T-helper 2 cell treated with Interferon-gamma antibody and Interleukin-4, amounts not matched to agents 5 μg/mL and 100 μg/mL, for 36 hours (primary cell): ENCODE data around the gene SLC25A42.

Source experiments
- DNase-seq: peaks from one replicate; pipeline ENCODE4 v3.0.0; 2021; ENCODE audit warnings: low spot score
- H3K27ac Mint-ChIP-seq: one replicate; pipeline ENCODE4 v1.8.0; 2021; ENCODE audit warnings: mild to moderate bottlenecking, mixed read lengths
- H3K27me3 Mint-ChIP-seq: one replicate; pipeline ENCODE4 v1.8.0; 2021; ENCODE audit warnings: low read depth, mixed read lengths
- H3K36me3 Mint-ChIP-seq: one replicate; pipeline ENCODE4 v1.8.0; 2021; ENCODE audit warnings: low read depth, mixed read lengths
- H3K4me1 Mint-ChIP-seq: one replicate; pipeline ENCODE4 v1.8.0; 2021; ENCODE audit warnings: low read depth, mixed read lengths
- H3K4me3 Mint-ChIP-seq: one replicate; pipeline ENCODE4 v1.8.0; 2022; ENCODE audit warnings: mild to moderate bottlenecking, moderate library complexity, mixed read lengths
- H3K9me3 Mint-ChIP-seq: one replicate; pipeline ENCODE4 v1.8.0; 2021; ENCODE audit warnings: mixed read lengths

SLC25A42 gene

GRCh38 chr19:19071897-19072296 is 8.1 kb downstream of the SLC25A42 start:
- no peak for DNase-seq
- Mint-ChIP-seq H3K27ac (no peak overlapping the region), H3K4me1 (peaks cover 14% of the 10 kb centered on the region), H3K4me3 (no peak overlapping the region), H3K9me3 (no peaks in the 10 kb centered on the region), H3K36me3 (peaks cover 7% of the 10 kb centered on the region), H3K27me3 (no peaks in the 10 kb centered on the region)

- DNase-seq: no peak
- Mint-ChIP-seq H3K27ac (no peak overlapping the region), H3K4me3 (no peak overlapping the region), H3K36me3 (peaks cover 3% of the 10 kb centered on the region), H3K9me3 (no peaks in the 10 kb centered on the region), H3K4me1 (peaks cover 2% of the 10 kb centered on the region), H3K27me3 (no peaks in the 10 kb centered on the region)
These were observed 10.5 kb downstream of the SLC25A42 start for GRCh38 chr19:19074196-19074882.

- Mint-ChIP-seq H3K4me1 (no peaks in the 10 kb centered on the region), H3K27me3 (no peaks in the 10 kb centered on the region), H3K9me3 (no peaks in the 10 kb centered on the region), H3K4me3 (no peak overlapping the region), H3K36me3 (peaks cover 2% of the 10 kb centered on the region), H3K27ac (no peak overlapping the region)
- DNase-seq: no peak
These were observed 11.3 kb downstream of the SLC25A42 start for GRCh38 chr19:19075126-19075525.

GRCh38 chr19:19076476-19076875 is 12.7 kb downstream of the SLC25A42 start:
- Mint-ChIP-seq H3K27me3 (no peaks in the 10 kb centered on the region), H3K4me1 (no peaks in the 10 kb centered on the region), H3K27ac (no peak overlapping the region), H3K4me3 (no peak overlapping the region), H3K9me3 (no peaks in the 10 kb centered on the region), H3K36me3 (peaks cover 2% of the 10 kb centered on the region)
- DNase-seq: no peak

GRCh38 chr19:19077103-19077502 is 13.3 kb downstream of the SLC25A42 start:
- Mint-ChIP-seq H3K9me3 (no peaks in the 10 kb centered on the region), H3K4me3 (no peak overlapping the region), H3K4me1 (no peaks in the 10 kb centered on the region), H3K27me3 (no peaks in the 10 kb centered on the region), H3K27ac (no peak overlapping the region), H3K36me3 (peaks cover 2% of the 10 kb centered on the region)
- DNase-seq: no peak

GRCh38 chr19:19078801-19079200 is 15.0 kb downstream of the SLC25A42 start:
- H3K27me3 Mint-ChIP-seq: no peaks in the 10 kb centered on the region
- H3K4me3 Mint-ChIP-seq: no peak overlapping the region
- H3K27ac Mint-ChIP-seq: no peak overlapping the region
- no peaks in the 10 kb centered on the region for H3K4me1 Mint-ChIP-seq
- DNase-seq: no peak
- no peaks in the 10 kb centered on the region for H3K9me3 Mint-ChIP-seq
- H3K36me3 Mint-ChIP-seq: peaks cover 2% of the 10 kb centered on the region

GRCh38 chr19:19079571-19079970 is 15.8 kb downstream of the SLC25A42 start:
- H3K4me1 Mint-ChIP-seq: no peaks in the 10 kb centered on the region
- no peak overlapping the region for H3K27ac Mint-ChIP-seq
- H3K36me3 Mint-ChIP-seq: peaks cover 2% of the 10 kb centered on the region
- no peak overlapping the region for H3K4me3 Mint-ChIP-seq
- no peaks in the 10 kb centered on the region for H3K27me3 Mint-ChIP-seq
- no peaks in the 10 kb centered on the region for H3K9me3 Mint-ChIP-seq
- no peak for DNase-seq

GRCh38 chr19:19081642-19082151 is 17.9 kb downstream of the SLC25A42 start:
- H3K4me3 Mint-ChIP-seq: no peak overlapping the region
- H3K36me3 Mint-ChIP-seq: peaks cover 2% of the 10 kb centered on the region
- H3K4me1 Mint-ChIP-seq: no peaks in the 10 kb centered on the region
- no peak for DNase-seq
- no peaks in the 10 kb centered on the region for H3K27me3 Mint-ChIP-seq
- H3K9me3 Mint-ChIP-seq: no peaks in the 10 kb centered on the region
- H3K27ac Mint-ChIP-seq: no peak overlapping the region

GRCh38 chr19:19083413-19084178 is 19.8 kb downstream of the SLC25A42 start:
- Mint-ChIP-seq H3K27me3 (no peaks in the 10 kb centered on the region), H3K4me3 (no peak overlapping the region), H3K36me3 (peaks cover 2% of the 10 kb centered on the region), H3K4me1 (no peaks in the 10 kb centered on the region), H3K9me3 (no peaks in the 10 kb centered on the region), H3K27ac (no peak overlapping the region)
- no peak for DNase-seq

GRCh38 chr19:19087676-19088075 is 23.9 kb downstream of the SLC25A42 start:
- no peak for DNase-seq
- Mint-ChIP-seq H3K36me3 (peaks cover 2% of the 10 kb centered on the region), H3K27me3 (no peaks in the 10 kb centered on the region), H3K9me3 (no peaks in the 10 kb centered on the region), H3K4me1 (no peaks in the 10 kb centered on the region), H3K4me3 (no peak overlapping the region), H3K27ac (no peak overlapping the region)

- Mint-ChIP-seq H3K27ac (no peak overlapping the region), H3K4me1 (no peaks in the 10 kb centered on the region), H3K9me3 (no peaks in the 10 kb centered on the region), H3K36me3 (no peaks in the 10 kb centered on the region), H3K27me3 (no peaks in the 10 kb centered on the region), H3K4me3 (no peak overlapping the region)
- no peak for DNase-seq
These were observed 30.7 kb downstream of the SLC25A42 start for GRCh38 chr19:19094513-19094912.

GRCh38 chr19:19095691-19096090 is 31.9 kb downstream of the SLC25A42 start:
- H3K27ac Mint-ChIP-seq: no peak overlapping the region
- no peaks in the 10 kb centered on the region for H3K9me3 Mint-ChIP-seq
- H3K4me3 Mint-ChIP-seq: no peak overlapping the region
- H3K27me3 Mint-ChIP-seq: no peaks in the 10 kb centered on the region
- no peak for DNase-seq
- no peaks in the 10 kb centered on the region for H3K4me1 Mint-ChIP-seq
- no peaks in the 10 kb centered on the region for H3K36me3 Mint-ChIP-seq

- H3K27ac Mint-ChIP-seq: no peak overlapping the region
- no peaks in the 10 kb centered on the region for H3K36me3 Mint-ChIP-seq
- H3K9me3 Mint-ChIP-seq: no peaks in the 10 kb centered on the region
- no peaks in the 10 kb centered on the region for H3K27me3 Mint-ChIP-seq
- no peak overlapping the region for H3K4me3 Mint-ChIP-seq
- DNase-seq: no peak
- no peaks in the 10 kb centered on the region for H3K4me1 Mint-ChIP-seq
These were observed 33.1 kb downstream of the SLC25A42 start for GRCh38 chr19:19096641-19097627.
